ENCODE data around the gene TGFB3. TPM values are rescaled to one million over a fixed set of nuclear protein-coding genes. Genes with fewer than 3 reads are reported as not detected.

The TGFB3 gene
- polyA plus RNA-seq, 1 donor (not counting 4 experiments of a cell fraction or from before 2014, with no cell fraction given): 1.1 TPM

GRCh38 chr14:75969126-75969525 is 12.7 kb downstream of the TGFB3 start:
- Histone ChIP-seq H3K9me3 (ENCODE audit: control insufficient read depth, low read depth, low read length) (no peaks in the 10 kb centered on the region), H3K4me2 (ENCODE audit: control insufficient read depth, extremely low read depth, insufficient read depth, low read depth, low read length) (no peak overlapping the region), H3K9me1 (ENCODE audit: control insufficient read depth, extremely low read depth, insufficient read depth, low read length) (peaks cover 2% of the 10 kb centered on the region), H3K79me2 (ENCODE audit: control insufficient read depth, insufficient read depth, low read length) (no peaks in the 10 kb centered on the region), H3K36me3 (ENCODE audit: control insufficient read depth in 2 of 2, extremely low read depth in 1 of 2, insufficient read depth in 2 of 2, low read length in 2 of 2) (no peaks in the 10 kb centered on the region), H4K20me1 (ENCODE audit: control insufficient read depth, extremely low read depth, insufficient read depth, low read length) (no peaks in the 10 kb centered on the region), H2AFZ (ENCODE audit: control insufficient read depth, low read length) (no peak overlapping the region), H3K27me3 (ENCODE audit: control insufficient read depth, extremely low read depth, insufficient read depth, low read length) (no peaks in the 10 kb centered on the region), H3K27ac (ENCODE audit: control insufficient read depth, insufficient read depth, low read length) (no peak overlapping the region), H3K9ac (ENCODE audit: control insufficient read depth, extremely low read depth, insufficient read depth, low read length) (no peak overlapping the region), H3K4me1 (ENCODE audit: control insufficient read depth, extremely low read depth, insufficient read depth, low read length) (no peaks in the 10 kb centered on the region), H3K4me3 (ENCODE audit: control insufficient read depth in 2 of 3, extremely low read depth in 1 of 3, insufficient read depth in 2 of 3, low read depth in 1 of 3, low read length in 3 of 3) (no peak overlapping the region)
- dilution Hi-C loops (cut with MboI; ENCODE audit: extremely low pct_ligation_motif_present, low sequenced_read_pairs): no loop called here
- TF ChIP-seq CTCF (optimal IDR thresholded peaks at IDR 0.05 in 1 of 3, IDR thresholded peaks at IDR 0.05 in 1 of 3, conservative IDR thresholded peaks at IDR 0.05 in 1 of 3; ENCODE audit: extremely low read depth in 1 of 3, insufficient read depth in 2 of 3, low read length in 3 of 3) (no peak), EZH2 (IDR thresholded peaks at IDR 0.05; ENCODE audit: low read length) (no peak)
- FAIRE-seq (no peak), DNase-seq (ENCODE audit: low read depth, low spot score) (no peak)

GRCh38 chr14:75968456-75968855 is 13.3 kb downstream of the TGFB3 start:
- no peak overlapping the region for H3K4me3 ChIP-seq (ENCODE audit: control insufficient read depth in 2 of 3, extremely low read depth in 1 of 3, insufficient read depth in 2 of 3, low read depth in 1 of 3, low read length in 3 of 3)
- H3K4me2 ChIP-seq (ENCODE audit: control insufficient read depth, extremely low read depth, insufficient read depth, low read depth, low read length): no peak overlapping the region
- H3K79me2 ChIP-seq (ENCODE audit: control insufficient read depth, insufficient read depth, low read length): no peaks in the 10 kb centered on the region
- no peaks in the 10 kb centered on the region for H4K20me1 ChIP-seq (ENCODE audit: control insufficient read depth, extremely low read depth, insufficient read depth, low read length)
- no peaks in the 10 kb centered on the region for H3K36me3 ChIP-seq (ENCODE audit: control insufficient read depth in 2 of 2, extremely low read depth in 1 of 2, insufficient read depth in 2 of 2, low read length in 2 of 2)
- peaks cover 2% of the 10 kb centered on the region for H3K9me1 ChIP-seq (ENCODE audit: control insufficient read depth, extremely low read depth, insufficient read depth, low read length)
- H3K9ac ChIP-seq (ENCODE audit: control insufficient read depth, extremely low read depth, insufficient read depth, low read length): no peak overlapping the region
- H3K9me3 ChIP-seq (ENCODE audit: control insufficient read depth, low read depth, low read length): no peaks in the 10 kb centered on the region
- no peak overlapping the region for H2AFZ ChIP-seq (ENCODE audit: control insufficient read depth, low read length)
- no peak for TF ChIP-seq EZH2 (IDR thresholded peaks at IDR 0.05; ENCODE audit: low read length)
- no peak for TF ChIP-seq CTCF (optimal IDR thresholded peaks at IDR 0.05 in 1 of 3, IDR thresholded peaks at IDR 0.05 in 1 of 3, conservative IDR thresholded peaks at IDR 0.05 in 1 of 3; ENCODE audit: extremely low read depth in 1 of 3, insufficient read depth in 2 of 3, low read length in 3 of 3)
- H3K27me3 ChIP-seq (ENCODE audit: control insufficient read depth, extremely low read depth, insufficient read depth, low read length): no peaks in the 10 kb centered on the region
- no peaks in the 10 kb centered on the region for H3K4me1 ChIP-seq (ENCODE audit: control insufficient read depth, extremely low read depth, insufficient read depth, low read length)
- dilution Hi-C loops (cut with MboI; ENCODE audit: extremely low pct_ligation_motif_present, low sequenced_read_pairs): no loop called here
- no peak overlapping the region for H3K27ac ChIP-seq (ENCODE audit: control insufficient read depth, insufficient read depth, low read length)
- DNase-seq (ENCODE audit: low read depth, low spot score) (no peak), FAIRE-seq (no peak)
